ENCODE measurements around the gene PCSK6.

- TF ChIP-seq CTCF (conservative IDR thresholded peaks at IDR 0.05; ENCODE audit: low read length) (no peak), EZH2phosphoT487 (IDR thresholded peaks at IDR 0.05; ENCODE audit: borderline replicate concordance, low read depth, low read length) (no peak)
Measured at GRCh38 chr15:101310508-101310907, 179.0 kb downstream of the PCSK6 start.
